ENCODE data around the gene EPHB2. TPM values are rescaled to one million over a fixed set of nuclear protein-coding genes. Genes with fewer than 3 reads are reported as not detected.
A peak's percentile ranks its signal among the peaks of the same experiment; 100 is the strongest.

Gene EPHB2
- total and polyA plus RNA-seq, 3 experiments from 2014 or later: 0.22 to 0.33 TPM; not detected in 1

GRCh38 chr1:22808676-22809483 is 98.2 kb downstream of the EPHB2 start:
- Histone ChIP-seq H3K27ac (ENCODE audit: low read depth, low read length) (no peak overlapping the region), H3K36me3 (ENCODE audit: insufficient read depth, low read length) (no peaks in the 10 kb centered on the region), H3K4me1 (ENCODE audit: insufficient read depth, low read length) (no peaks in the 10 kb centered on the region), H3K4me3 (ENCODE audit: low read length) (no peak overlapping the region), H3K27me3 (ENCODE audit: insufficient read depth, low read length, poor library complexity, severe bottlenecking) (no peaks in the 10 kb centered on the region), H3K9me3 (ENCODE audit: low read length) (no peaks in the 10 kb centered on the region)
- POLR2A ChIA-PET: no interaction called here
- Mint-ChIP-seq H3K27ac (peak overlapping the region in 1 of 8 donors; percentile 22), H3K27me3 (peaks cover 9 to 10% of the 10 kb centered on the region in 2 donors), H3K36me3 (no peaks in the 10 kb centered on the region), H3K9me3 (no peaks in the 10 kb centered on the region), H3K4me3 (no peak overlapping the region), H3K4me1 (no peaks in the 10 kb centered on the region)
- CTCF ChIA-PET: no interaction called here
- no peak for DNase-seq

DNA sequence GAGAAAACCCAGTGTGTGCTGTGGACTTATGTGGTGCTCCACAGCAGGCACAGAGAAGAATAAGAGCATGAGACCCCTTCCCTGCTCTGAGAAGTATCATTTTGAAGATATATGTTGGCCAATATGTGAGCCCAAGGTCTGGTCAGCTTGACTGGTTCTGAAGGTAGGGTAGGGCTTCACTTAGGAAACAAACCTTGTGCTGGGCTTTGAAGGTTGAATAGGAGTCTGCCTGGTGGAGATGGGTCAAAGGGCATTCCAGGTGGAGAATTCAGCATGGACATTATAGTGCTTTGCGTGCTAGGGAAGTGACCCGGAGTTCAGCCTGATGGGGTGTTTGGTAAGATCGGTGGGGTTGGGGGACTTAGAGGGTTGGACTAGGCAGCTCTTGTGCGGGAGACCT is 99.1 kb downstream of the EPHB2 start:
- no peak overlapping the region for H3K27ac Mint-ChIP-seq
- ChIA-PET CTCF (no interaction called here), POLR2A (no interaction called here)

GRCh38 chr1:22810378-22810777 is 99.7 kb downstream of the EPHB2 start:
- ChIA-PET POLR2A (no interaction called here), CTCF (no interaction called here)
- peaks cover 7% of the 10 kb centered on the region in 2 donors for H3K27me3 Mint-ChIP-seq
- H3K36me3 ChIP-seq (ENCODE audit: insufficient read depth, low read length): no peaks in the 10 kb centered on the region
- H3K36me3 Mint-ChIP-seq: no peaks in the 10 kb centered on the region
- no peaks in the 10 kb centered on the region for H3K27me3 ChIP-seq (ENCODE audit: insufficient read depth, low read length, poor library complexity, severe bottlenecking)
- H3K4me1 Mint-ChIP-seq: no peaks in the 10 kb centered on the region
- no peak overlapping the region for H3K27ac ChIP-seq (ENCODE audit: low read depth, low read length)
- no peaks in the 10 kb centered on the region for H3K4me1 ChIP-seq (ENCODE audit: insufficient read depth, low read length)
- no peak overlapping the region for H3K27ac Mint-ChIP-seq
- DNase-seq: peak in 1 of 5 donors; percentile 30
- no peak overlapping the region for H3K4me3 Mint-ChIP-seq
- no peaks in the 10 kb centered on the region for H3K9me3 ChIP-seq (ENCODE audit: low read length)
- H3K4me3 ChIP-seq (ENCODE audit: low read length): no peak overlapping the region
- H3K9me3 Mint-ChIP-seq: no peaks in the 10 kb centered on the region

More for the DNA sequence above, 99.1 kb downstream of the EPHB2 start:
- no peak overlapping the region for H3K4me3 ChIP-seq (ENCODE audit: low read length)
- H3K4me1 ChIP-seq (ENCODE audit: insufficient read depth, low read length): no peaks in the 10 kb centered on the region
- H3K27me3 ChIP-seq (ENCODE audit: insufficient read depth, low read length, poor library complexity, severe bottlenecking): no peaks in the 10 kb centered on the region
- DNase-seq: no peak
- Mint-ChIP-seq H3K36me3 (no peaks in the 10 kb centered on the region), H3K4me1 (no peaks in the 10 kb centered on the region), H3K4me3 (no peak overlapping the region), H3K9me3 (no peaks in the 10 kb centered on the region), H3K27me3 (peaks cover 7 to 10% of the 10 kb centered on the region in 2 donors)
- no peaks in the 10 kb centered on the region for H3K9me3 ChIP-seq (ENCODE audit: low read length)
- H3K36me3 ChIP-seq (ENCODE audit: insufficient read depth, low read length): no peaks in the 10 kb centered on the region
- no peak overlapping the region for H3K27ac ChIP-seq (ENCODE audit: low read depth, low read length)

DNA sequence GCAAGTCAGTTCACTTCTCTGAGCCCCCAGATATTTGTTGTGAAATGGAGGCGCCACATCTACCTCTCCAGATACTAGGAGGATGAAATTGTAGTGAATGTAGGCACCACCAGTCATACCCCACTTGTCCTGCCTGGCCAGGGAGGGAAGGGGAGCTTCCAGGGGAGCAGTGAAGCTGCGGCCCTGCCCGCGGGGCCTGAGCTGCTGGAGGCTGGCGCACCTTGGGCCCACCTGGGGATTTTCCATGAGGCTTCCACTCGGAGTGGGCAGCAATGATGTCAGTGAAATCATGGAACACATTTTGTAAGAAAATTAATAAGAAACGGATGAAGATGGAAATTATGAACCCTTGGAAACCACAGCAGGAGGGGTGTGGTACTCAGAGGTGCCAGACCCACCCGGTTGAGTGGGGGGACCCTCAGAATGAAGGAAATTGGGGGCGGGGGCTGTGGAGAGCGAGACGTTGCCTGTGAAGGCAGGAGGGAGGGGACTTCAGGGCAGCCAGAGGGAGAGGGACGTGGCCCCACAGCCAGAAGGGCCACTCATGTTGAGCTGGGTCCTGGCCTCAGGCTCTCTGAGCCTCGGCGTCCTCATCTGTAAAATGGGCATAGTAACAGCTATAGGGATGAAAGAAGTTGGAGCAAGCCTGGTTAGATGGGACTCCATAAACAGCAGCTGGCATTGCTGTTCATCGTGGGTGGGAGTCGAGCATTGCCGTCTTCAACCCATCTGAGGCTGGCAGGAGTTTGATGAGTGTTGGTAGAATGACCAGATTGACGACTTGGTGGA is 101.6 kb downstream of the EPHB2 start:
- Mint-ChIP-seq H3K27ac (no peak overlapping the region), H3K4me1 (no peaks in the 10 kb centered on the region), H3K4me3 (no peak overlapping the region), H3K36me3 (no peaks in the 10 kb centered on the region), H3K27me3 (peaks cover under 1 to 7% of the 10 kb centered on the region in 2 donors), H3K9me3 (no peaks in the 10 kb centered on the region)
- H3K36me3 ChIP-seq (ENCODE audit: insufficient read depth, low read length): no peaks in the 10 kb centered on the region
- DNase-seq: peak in 1 of 5 donors; percentile 12
- H3K9me3 ChIP-seq (ENCODE audit: low read length): no peaks in the 10 kb centered on the region
- H3K4me1 ChIP-seq (ENCODE audit: insufficient read depth, low read length): no peaks in the 10 kb centered on the region
- H3K27ac ChIP-seq (ENCODE audit: low read depth, low read length): no peak overlapping the region
- no peak overlapping the region for H3K4me3 ChIP-seq (ENCODE audit: low read length)
- H3K27me3 ChIP-seq (ENCODE audit: insufficient read depth, low read length, poor library complexity, severe bottlenecking): no peaks in the 10 kb centered on the region
- ChIA-PET CTCF (no interaction called here), POLR2A (no interaction called here)

- no peaks in the 10 kb centered on the region for H3K36me3 Mint-ChIP-seq
- H3K27ac Mint-ChIP-seq: no peak overlapping the region
- H3K36me3 ChIP-seq (ENCODE audit: insufficient read depth, low read length): no peaks in the 10 kb centered on the region
- POLR2A ChIA-PET: no interaction called here
- peak in 1 of 5 donors; percentile 6 for DNase-seq
- no peaks in the 10 kb centered on the region for H3K4me1 ChIP-seq (ENCODE audit: insufficient read depth, low read length)
- no peak overlapping the region for H3K27ac ChIP-seq (ENCODE audit: low read depth, low read length)
- H3K4me1 Mint-ChIP-seq: no peaks in the 10 kb centered on the region
- H3K27me3 ChIP-seq (ENCODE audit: insufficient read depth, low read length, poor library complexity, severe bottlenecking): no peaks in the 10 kb centered on the region
- no peak overlapping the region for H3K4me3 ChIP-seq (ENCODE audit: low read length)
- CTCF ChIA-PET: no interaction called here
- H3K9me3 ChIP-seq (ENCODE audit: low read length): no peaks in the 10 kb centered on the region
- peaks cover 0 to 7% of the 10 kb centered on the region in 2 donors for H3K27me3 Mint-ChIP-seq
- H3K4me3 Mint-ChIP-seq: no peak overlapping the region
- no peaks in the 10 kb centered on the region for H3K9me3 Mint-ChIP-seq
Observed at GRCh38 chr1:22812993-22813790, 102.6 kb downstream of the EPHB2 start.

- no peak for DNase-seq
- CTCF ChIA-PET: no interaction called here
- Mint-ChIP-seq H3K4me1 (no peaks in the 10 kb centered on the region), H3K4me3 (no peak overlapping the region), H3K9me3 (no peaks in the 10 kb centered on the region), H3K27ac (no peak overlapping the region), H3K27me3 (peaks cover 5 to 10% of the 10 kb centered on the region in 2 donors), H3K36me3 (no peaks in the 10 kb centered on the region)
- Histone ChIP-seq H3K36me3 (ENCODE audit: insufficient read depth, low read length) (no peaks in the 10 kb centered on the region), H3K27ac (ENCODE audit: low read depth, low read length) (no peak overlapping the region), H3K9me3 (ENCODE audit: low read length) (no peaks in the 10 kb centered on the region), H3K27me3 (ENCODE audit: insufficient read depth, low read length, poor library complexity, severe bottlenecking) (peaks cover 2% of the 10 kb centered on the region), H3K4me1 (ENCODE audit: insufficient read depth, low read length) (no peaks in the 10 kb centered on the region), H3K4me3 (ENCODE audit: low read length) (no peak overlapping the region)
- POLR2A ChIA-PET: no interaction called here
Observed at GRCh38 chr1:22814176-22815042, 103.8 kb downstream of the EPHB2 start.

DNA sequence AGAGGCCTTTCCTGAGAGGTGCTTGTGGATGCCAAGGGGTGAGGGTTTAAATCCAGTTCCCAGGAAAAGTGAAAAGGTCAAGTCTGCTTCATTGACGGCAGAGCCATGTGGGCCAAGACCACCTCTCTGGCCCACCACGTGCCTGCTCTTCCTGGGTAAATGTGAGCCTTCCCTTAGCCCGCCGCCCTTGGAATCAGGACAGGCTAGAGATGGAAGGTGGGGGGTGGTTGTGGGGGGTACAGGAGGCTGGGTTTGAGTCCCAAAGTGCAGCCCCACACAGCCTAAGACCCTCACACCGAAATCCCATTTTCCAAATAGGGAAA is 104.4 kb downstream of the EPHB2 start:
- POLR2A ChIA-PET: no interaction called here
- no peaks in the 10 kb centered on the region for H3K36me3 Mint-ChIP-seq
- H3K4me1 ChIP-seq (ENCODE audit: insufficient read depth, low read length): no peaks in the 10 kb centered on the region
- H3K4me3 Mint-ChIP-seq: no peak overlapping the region
- H3K4me3 ChIP-seq (ENCODE audit: low read length): no peak overlapping the region
- DNase-seq: no peak
- no peak overlapping the region for H3K27ac Mint-ChIP-seq
- H3K27ac ChIP-seq (ENCODE audit: low read depth, low read length): no peak overlapping the region
- no peaks in the 10 kb centered on the region for H3K36me3 ChIP-seq (ENCODE audit: insufficient read depth, low read length)
- H3K4me1 Mint-ChIP-seq: no peaks in the 10 kb centered on the region
- H3K27me3 ChIP-seq (ENCODE audit: insufficient read depth, low read length, poor library complexity, severe bottlenecking): peaks cover 3% of the 10 kb centered on the region
- no peaks in the 10 kb centered on the region for H3K9me3 ChIP-seq (ENCODE audit: low read length)
- H3K27me3 Mint-ChIP-seq: peaks cover 5 to 10% of the 10 kb centered on the region in 2 donors
- CTCF ChIA-PET: no interaction called here
- no peaks in the 10 kb centered on the region for H3K9me3 Mint-ChIP-seq
